HepG2 (cell line): ENCODE data around the gene PNPLA3. TPM values are rescaled to one million over a fixed set of nuclear protein-coding genes. Genes with fewer than 3 reads are reported as not detected.

ENCODE experiments used
- ATAC-seq: fragments of 200-7000 bp; cut with Tn5 transposase; 3 replicates; pipeline ENCODE4 v1.9.1; 2020; ENCODE audit warnings: mild to moderate bottlenecking, moderate library complexity
- BruUV-seq: library from RNA; stranded (reverse); fragments of 400-500 nt; replicated peaks from 2 replicates; lab custom pipeline; 2021; lab: Mats Ljungman, UMichigan
- CTCF ChIA-PET: fragments of 300-600 bp; formaldehyde crosslinking; extraction: SDS; loops from one replicate; lab custom pipeline; 2021; ENCODE audit warnings: low total read pairs, inconsistent platforms, low intra/inter-chr PET ratio; lab: Yijun Ruan, JAX
- POLR2A ChIA-PET: fragments of 350-600 bp; sonication (Branson Sonifier 250); formaldehyde crosslinking; loops from one replicate; lab custom pipeline; 2020; ENCODE audit warnings: antibody characterized with exemption, inconsistent platforms; lab: Yijun Ruan, JAX
- DNase-seq: peaks from one replicate; pipeline ENCODE4 v3.0.0-alpha.2; 2015; ENCODE audit warnings: low spot score
- FAIRE-seq: peaks from 3 replicates; lab custom pipeline; 2011; peaks lifted over from hg19 to GRCh38; lab: Jason Lieb, UNC
- H2AFZ ChIP-seq: one replicate; pipeline ENCODE4 v1.6.1; 2011; ENCODE audit warnings: low read length, inconsistent platforms
- H3K27ac ChIP-seq: fragments of 300-600 bp; 3 replicates; pipeline ENCODE4 v1.8.0; 2011; ENCODE audit warnings: mixed run types, mild to moderate bottlenecking, mixed read lengths, low read length, inconsistent platforms; ENCODE audit not compliant: insufficient read depth; ENCODE audit errors: extremely low read length
- H3K27me3 ChIP-seq, 2 experiments: fragments of 200-600 bp in 1 of 2; 2 replicates in 1 of 2; 3 replicates in 1 of 2; pipeline versions ENCODE4 v1.6.0 to v1.8.0; 2011; ENCODE audit warnings: low read length in 2 of 2, mild to moderate bottlenecking in 2 of 2, moderate library complexity in 2 of 2, inconsistent platforms in 1 of 2; ENCODE audit not compliant: insufficient read depth in 2 of 2, control insufficient read depth in 1 of 2
- H3K36me3 ChIP-seq, 2 experiments: fragments of 200-600 bp in 1 of 2; replicated peaks in 1 of 2; 2 replicates in 1 of 2; 3 replicates in 1 of 2; pipeline versions ENCODE4 v1.5.1 to v1.8.0; 2011; ENCODE audit warnings: low read length in 2 of 2, inconsistent platforms in 1 of 2; ENCODE audit not compliant: insufficient read depth in 2 of 2, control insufficient read depth in 1 of 2
- H3K4me1 ChIP-seq: 2 replicates; pipeline ENCODE4 v1.5.1; 2012; ENCODE audit warnings: low read length, inconsistent platforms; ENCODE audit not compliant: insufficient read depth
- H3K4me2 ChIP-seq: 2 replicates; pipeline ENCODE4 v1.6.0; 2011; ENCODE audit warnings: low read depth, low read length, inconsistent platforms
- H3K4me3 ChIP-seq, 3 experiments: fragments of 200-600 bp in 1 of 3; sonication (generic), shearing (Covaris generic) in 1 of 3; replicated peaks in 1 of 3; 2 replicates each; pipeline ENCODE4 v1.5.1; 2011 to 2016; ENCODE audit warnings: low read length in 3 of 3, inconsistent platforms in 2 of 3, low read depth in 2 of 3, mild to moderate bottlenecking in 2 of 3, control low read depth in 1 of 3, mixed read lengths in 1 of 3; ENCODE audit not compliant: insufficient read depth in 1 of 3
- H3K79me2 ChIP-seq: one replicate; pipeline ENCODE4 v1.6.1; 2011; ENCODE audit warnings: low read length, inconsistent platforms; ENCODE audit not compliant: insufficient read depth
- H3K9ac ChIP-seq: 2 replicates; pipeline ENCODE4 v1.6.0; 2011; ENCODE audit warnings: mild to moderate bottlenecking, low read depth, low read length, inconsistent platforms; ENCODE audit not compliant: insufficient read depth
- H3K9me3 ChIP-seq: 2 replicates; pipeline ENCODE4 v1.5.1; 2012; ENCODE audit warnings: mild to moderate bottlenecking, low read length
- H4K20me1 ChIP-seq: 2 replicates; pipeline ENCODE4 v1.6.0; 2011; ENCODE audit warnings: inconsistent platforms, mild to moderate bottlenecking, low read length, moderate library complexity; ENCODE audit not compliant: insufficient read depth
- ARHGAP35 ChIP-seq: sonication (generic); formaldehyde crosslinking; IDR thresholded peaks from 2 replicates; pipeline ENCODE4 v1.9.0; 2022; ENCODE audit warnings: mild to moderate bottlenecking, inconsistent platforms, moderate library complexity, missing genetic modification reagents, borderline replicate concordance
- GTF2F1 ChIP-seq: fragments of 150-350 bp; IDR thresholded peaks from 2 replicates; pipeline ENCODE4 v1.6.1; 2014; ENCODE audit warnings: low read length
- NCOR1 ChIP-seq: fragments of 200-600 bp; sonication (generic); IDR thresholded peaks from 2 replicates; pipeline ENCODE4 v1.7.0; 2017; ENCODE audit warnings: antibody characterized with exemption, low read length, borderline replicate concordance
- SAP130 ChIP-seq: IDR thresholded peaks from 2 replicates; pipeline ENCODE4 v1.6.1; 2016; ENCODE audit warnings: low read depth
- ZNF207 ChIP-seq: fragments of 450-650 bp; IDR thresholded peaks from 2 replicates; pipeline ENCODE4 v1.6.1; 2016; ENCODE audit warnings: antibody characterized with exemption, borderline replicate concordance
- ZNF563 ChIP-seq: sonication (generic); formaldehyde crosslinking; IDR thresholded peaks from 2 replicates; pipeline ENCODE4 v1.8.0; 2022; ENCODE audit warnings: mild to moderate bottlenecking, moderate library complexity, missing genetic modification reagents
- ZSCAN21 ChIP-seq: sonication (generic); formaldehyde crosslinking; IDR thresholded peaks from 2 replicates; pipeline ENCODE4 v1.8.0; 2022; ENCODE audit warnings: mild to moderate bottlenecking, missing genetic modification reagents, moderate library complexity, borderline replicate concordance
- WGBS: methylation state at CpG from one replicate; pipeline ENCODE4 v1.1.6; 2017; ENCODE audit warnings: low lambda C conversion rate; 5-methylcytosine and 5-hydroxymethylcytosine counted together
- in situ Hi-C: cut with HindIII; loops from 2 replicates; pipeline ENCODE4 v1.10.0; 2017; ENCODE audit warnings: low pct_unique_long_range_greater_than_20kb; ENCODE audit not compliant: extremely low pct_ligation_motif_present
- intact Hi-C: fragments of 100-400 bp; cut with micrococcal nuclease; formaldehyde crosslinking; loops from one replicate; pipeline ENCODE4 v1.10.0; 2022; ENCODE audit not compliant: unreplicated experiment
- polyA plus RNA-seq, 8 experiments: library from polyadenylated mRNA; depleted of rRNA in 3 of 8; stranded (reverse) in 7 of 8; unstranded in 1 of 8; fragments of >200 nt; fragmentation: Illumina TruSeq in 4 of 8; extraction: Trizol in 4 of 8; gene quantifications; 2 replicates each; pipeline versions ENCODE4 v1.2.1 to v1.2.3, GENCODE V29; 2011 to 2016; ENCODE audit warnings: low read depth in 4 of 8, missing spikeins in 1 of 8, mixed read lengths in 1 of 8; ENCODE audit not compliant: insufficient read depth in 1 of 8
- total RNA-seq, 5 experiments: library from RNA; depleted of rRNA; stranded (reverse); fragments of >200 nt; fragmentation: Illumina TruSeq; extraction: Trizol; gene quantifications; 2 replicates each; pipeline ENCODE4 v1.2.3, GENCODE V29; 2016; ENCODE audit warnings: low read depth in 1 of 5
- TF ChIP-seq, protein P1 (sequence below): IDR thresholded peaks from 2 replicates; pipeline ENCODE4 v1.6.1; 2012; ENCODE audit warnings: low read length, improper control_type of control experiment
- TF ChIP-seq, protein P2 (sequence below): IDR thresholded peaks from 2 replicates; pipeline ENCODE4 v1.6.1; 2016; ENCODE audit warnings: low read depth, missing genetic modification reagents, missing compliant biosample characterization
- TF ChIP-seq, protein P3 (sequence below): sonication (generic); formaldehyde crosslinking; IDR thresholded peaks from 2 replicates; pipeline ENCODE4 v1.5.0; 2020; ENCODE audit warnings: mild to moderate bottlenecking, missing genetic modification reagents

PNPLA3 gene
- total and polyA plus RNA-seq, 2 of the 13 experiments (the other 11 are each of a cell fraction or from before 2014, with no cell fraction given): 16.9 to 19.8 TPM

DNA sequence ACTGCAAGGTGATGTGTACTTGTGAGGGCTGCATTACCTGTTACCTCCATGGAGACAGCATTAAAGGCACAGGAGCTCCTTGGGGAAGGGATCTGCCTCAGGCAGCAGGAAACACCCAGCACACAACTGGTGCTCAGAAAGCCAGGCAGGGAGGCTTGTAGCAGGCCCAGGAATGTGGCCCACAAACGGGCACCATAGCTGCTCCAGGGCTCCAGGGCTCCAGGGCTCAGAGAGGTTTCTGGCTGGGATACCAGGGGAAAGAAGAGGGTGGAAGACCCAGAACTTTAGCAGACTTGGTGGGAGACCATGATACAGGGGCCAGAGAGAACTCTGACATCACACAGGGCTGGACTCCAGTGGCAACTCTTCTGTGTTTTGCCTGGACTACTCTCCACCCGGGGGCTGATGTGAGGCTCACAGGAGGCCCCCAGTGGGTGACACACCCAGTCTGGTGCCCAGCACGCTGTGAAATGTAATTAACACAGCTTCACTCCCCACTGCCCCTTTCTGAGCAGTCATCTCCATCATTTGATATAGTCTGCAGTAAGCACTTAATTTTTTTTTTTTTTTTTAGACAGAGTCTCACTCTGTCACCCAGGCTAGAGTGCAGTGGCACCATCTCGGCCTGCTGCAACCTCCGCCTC, 46.6 kb upstream of the PNPLA3 start (continued):
- TF ChIP-seq NCOR1: no peak
- no peak for TF ChIP-seq SAP130

DNA sequence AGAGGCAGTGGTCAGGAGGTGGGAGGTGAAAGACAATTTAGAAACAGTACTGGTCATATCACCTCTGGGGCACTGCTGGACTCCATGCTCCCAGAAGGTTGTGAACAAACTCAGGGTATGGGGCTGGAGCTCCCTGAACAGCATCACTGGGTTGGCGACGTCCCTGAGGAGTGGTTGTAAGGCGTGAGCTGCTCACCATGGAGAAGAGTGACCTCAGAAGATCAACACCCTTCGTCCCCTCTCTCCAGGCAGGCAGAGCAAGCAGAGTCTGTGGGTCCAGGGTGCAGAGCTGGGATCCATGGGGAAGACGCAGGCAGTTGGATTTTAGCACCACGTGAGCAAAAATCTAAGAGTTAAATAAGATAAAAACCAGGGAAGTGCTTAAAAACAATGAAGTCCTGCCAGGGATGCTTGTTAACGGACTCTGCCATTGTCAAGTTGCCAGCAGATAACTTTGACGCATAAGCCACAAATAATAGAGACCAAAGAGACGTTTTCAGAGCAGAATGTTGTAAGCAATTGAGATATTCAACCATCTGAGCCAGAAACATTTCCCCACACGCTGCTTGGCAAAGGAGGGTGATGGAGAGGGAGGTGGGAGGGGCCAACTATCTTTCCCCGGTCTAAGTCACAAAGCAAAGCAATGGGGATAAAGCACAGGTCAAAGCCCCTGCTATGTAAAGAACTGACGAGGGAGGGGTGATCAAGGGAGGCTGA, 45.4 kb upstream of the PNPLA3 start:
- in situ Hi-C loops: loop anchor here (25.0 kb wide), 1 partner anchor 759 kb away; no protein-coding TSS in a partner anchor
- no peaks in the 10 kb centered on the region for H3K79me2 ChIP-seq
- ChIA-PET POLR2A (no interaction called here), CTCF (no interaction called here)
- H3K36me3 ChIP-seq: no peaks in the 10 kb centered on the region
- no peak overlapping the region for H2AFZ ChIP-seq
- no peak overlapping the region for H3K9ac ChIP-seq
- no peak for DNase-seq
- FAIRE-seq: no peak
- no peaks in the 10 kb centered on the region for H3K4me1 ChIP-seq
- peaks cover 0 to 3% of the 10 kb centered on the region in 2 experiments; a peak in 3 of 5 replicates for H3K27me3 ChIP-seq
- ATAC-seq: no peak
- no peak overlapping the region for H3K4me2 ChIP-seq
- no peak overlapping the region for H3K27ac ChIP-seq
- no TSS peak for BruUV-seq
- no peak overlapping the region for H3K4me3 ChIP-seq
- H3K9me3 ChIP-seq: no peaks in the 10 kb centered on the region
- no peaks in the 10 kb centered on the region for H4K20me1 ChIP-seq
- intact Hi-C loops: no loop called here
- WGBS: 2% methylated on average over 9 of the region's 12 CpGs
- TF ChIP-seq ZSCAN21 (no peak), ZNF563 (CRISPR knock-in tag) (no peak), GTF2F1 (no peak), ARHGAP35 (CRISPR knock-in tag) (no peak), ZNF207 (no peak)
- TF ChIP-seq, protein P1, sequence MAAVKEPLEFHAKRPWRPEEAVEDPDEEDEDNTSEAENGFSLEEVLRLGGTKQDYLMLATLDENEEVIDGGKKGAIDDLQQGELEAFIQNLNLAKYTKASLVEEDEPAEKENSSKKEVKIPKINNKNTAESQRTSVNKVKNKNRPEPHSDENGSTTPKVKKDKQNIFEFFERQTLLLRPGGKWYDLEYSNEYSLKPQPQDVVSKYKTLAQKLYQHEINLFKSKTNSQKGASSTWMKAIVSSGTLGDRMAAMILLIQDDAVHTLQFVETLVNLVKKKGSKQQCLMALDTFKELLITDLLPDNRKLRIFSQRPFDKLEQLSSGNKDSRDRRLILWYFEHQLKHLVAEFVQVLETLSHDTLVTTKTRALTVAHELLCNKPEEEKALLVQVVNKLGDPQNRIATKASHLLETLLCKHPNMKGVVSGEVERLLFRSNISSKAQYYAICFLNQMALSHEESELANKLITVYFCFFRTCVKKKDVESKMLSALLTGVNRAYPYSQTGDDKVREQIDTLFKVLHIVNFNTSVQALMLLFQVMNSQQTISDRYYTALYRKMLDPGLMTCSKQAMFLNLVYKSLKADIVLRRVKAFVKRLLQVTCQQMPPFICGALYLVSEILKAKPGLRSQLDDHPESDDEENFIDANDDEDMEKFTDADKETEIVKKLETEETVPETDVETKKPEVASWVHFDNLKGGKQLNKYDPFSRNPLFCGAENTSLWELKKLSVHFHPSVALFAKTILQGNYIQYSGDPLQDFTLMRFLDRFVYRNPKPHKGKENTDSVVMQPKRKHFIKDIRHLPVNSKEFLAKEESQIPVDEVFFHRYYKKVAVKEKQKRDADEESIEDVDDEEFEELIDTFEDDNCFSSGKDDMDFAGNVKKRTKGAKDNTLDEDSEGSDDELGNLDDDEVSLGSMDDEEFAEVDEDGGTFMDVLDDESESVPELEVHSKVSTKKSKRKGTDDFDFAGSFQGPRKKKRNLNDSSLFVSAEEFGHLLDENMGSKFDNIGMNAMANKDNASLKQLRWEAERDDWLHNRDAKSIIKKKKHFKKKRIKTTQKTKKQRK: no peak
- TF ChIP-seq, protein P2, sequence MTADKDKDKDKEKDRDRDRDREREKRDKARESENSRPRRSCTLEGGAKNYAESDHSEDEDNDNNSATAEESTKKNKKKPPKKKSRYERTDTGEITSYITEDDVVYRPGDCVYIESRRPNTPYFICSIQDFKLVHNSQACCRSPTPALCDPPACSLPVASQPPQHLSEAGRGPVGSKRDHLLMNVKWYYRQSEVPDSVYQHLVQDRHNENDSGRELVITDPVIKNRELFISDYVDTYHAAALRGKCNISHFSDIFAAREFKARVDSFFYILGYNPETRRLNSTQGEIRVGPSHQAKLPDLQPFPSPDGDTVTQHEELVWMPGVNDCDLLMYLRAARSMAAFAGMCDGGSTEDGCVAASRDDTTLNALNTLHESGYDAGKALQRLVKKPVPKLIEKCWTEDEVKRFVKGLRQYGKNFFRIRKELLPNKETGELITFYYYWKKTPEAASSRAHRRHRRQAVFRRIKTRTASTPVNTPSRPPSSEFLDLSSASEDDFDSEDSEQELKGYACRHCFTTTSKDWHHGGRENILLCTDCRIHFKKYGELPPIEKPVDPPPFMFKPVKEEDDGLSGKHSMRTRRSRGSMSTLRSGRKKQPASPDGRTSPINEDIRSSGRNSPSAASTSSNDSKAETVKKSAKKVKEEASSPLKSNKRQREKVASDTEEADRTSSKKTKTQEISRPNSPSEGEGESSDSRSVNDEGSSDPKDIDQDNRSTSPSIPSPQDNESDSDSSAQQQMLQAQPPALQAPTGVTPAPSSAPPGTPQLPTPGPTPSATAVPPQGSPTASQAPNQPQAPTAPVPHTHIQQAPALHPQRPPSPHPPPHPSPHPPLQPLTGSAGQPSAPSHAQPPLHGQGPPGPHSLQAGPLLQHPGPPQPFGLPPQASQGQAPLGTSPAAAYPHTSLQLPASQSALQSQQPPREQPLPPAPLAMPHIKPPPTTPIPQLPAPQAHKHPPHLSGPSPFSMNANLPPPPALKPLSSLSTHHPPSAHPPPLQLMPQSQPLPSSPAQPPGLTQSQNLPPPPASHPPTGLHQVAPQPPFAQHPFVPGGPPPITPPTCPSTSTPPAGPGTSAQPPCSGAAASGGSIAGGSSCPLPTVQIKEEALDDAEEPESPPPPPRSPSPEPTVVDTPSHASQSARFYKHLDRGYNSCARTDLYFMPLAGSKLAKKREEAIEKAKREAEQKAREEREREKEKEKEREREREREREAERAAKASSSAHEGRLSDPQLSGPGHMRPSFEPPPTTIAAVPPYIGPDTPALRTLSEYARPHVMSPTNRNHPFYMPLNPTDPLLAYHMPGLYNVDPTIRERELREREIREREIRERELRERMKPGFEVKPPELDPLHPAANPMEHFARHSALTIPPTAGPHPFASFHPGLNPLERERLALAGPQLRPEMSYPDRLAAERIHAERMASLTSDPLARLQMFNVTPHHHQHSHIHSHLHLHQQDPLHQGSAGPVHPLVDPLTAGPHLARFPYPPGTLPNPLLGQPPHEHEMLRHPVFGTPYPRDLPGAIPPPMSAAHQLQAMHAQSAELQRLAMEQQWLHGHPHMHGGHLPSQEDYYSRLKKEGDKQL (CRISPR knock-in tag): no peak
- TF ChIP-seq, protein P3, sequence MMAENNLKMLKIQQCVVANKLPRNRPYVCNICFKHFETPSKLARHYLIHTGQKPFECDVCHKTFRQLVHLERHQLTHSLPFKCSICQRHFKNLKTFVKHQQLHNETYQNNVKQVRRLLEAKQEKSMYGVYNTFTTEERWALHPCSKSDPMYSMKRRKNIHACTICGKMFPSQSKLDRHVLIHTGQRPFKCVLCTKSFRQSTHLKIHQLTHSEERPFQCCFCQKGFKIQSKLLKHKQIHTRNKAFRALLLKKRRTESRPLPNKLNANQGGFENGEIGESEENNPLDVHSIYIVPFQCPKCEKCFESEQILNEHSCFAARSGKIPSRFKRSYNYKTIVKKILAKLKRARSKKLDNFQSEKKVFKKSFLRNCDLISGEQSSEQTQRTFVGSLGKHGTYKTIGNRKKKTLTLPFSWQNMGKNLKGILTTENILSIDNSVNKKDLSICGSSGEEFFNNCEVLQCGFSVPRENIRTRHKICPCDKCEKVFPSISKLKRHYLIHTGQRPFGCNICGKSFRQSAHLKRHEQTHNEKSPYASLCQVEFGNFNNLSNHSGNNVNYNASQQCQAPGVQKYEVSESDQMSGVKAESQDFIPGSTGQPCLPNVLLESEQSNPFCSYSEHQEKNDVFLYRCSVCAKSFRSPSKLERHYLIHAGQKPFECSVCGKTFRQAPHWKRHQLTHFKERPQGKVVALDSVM (CRISPR knock-in tag): no peak
